HFFc6 (cell line): ENCODE measurements around the gene FKBP3. TPM values are rescaled to one million over a fixed set of nuclear protein-coding genes. Genes with fewer than 3 reads are reported as not detected.
A peak's percentile ranks its signal among the peaks of the same experiment; 100 is the strongest.

ENCODE experiments used
- DNase-seq: peaks from one replicate; pipeline ENCODE4 v3.0.0-alpha.2; 2018
- H3K27ac Mint-ChIP-seq: 2 replicates; pipeline ENCODE4 v1.8.0; 2020; ENCODE audit warnings: mild to moderate bottlenecking, mixed read lengths
- H3K27me3 Mint-ChIP-seq: 2 replicates; pipeline ENCODE4 v1.8.0; 2021; ENCODE audit warnings: mild to moderate bottlenecking, moderate library complexity, mixed read lengths; ENCODE audit not compliant: insufficient read depth
- H3K36me3 Mint-ChIP-seq: 2 replicates; pipeline ENCODE4 v1.8.0; 2021; ENCODE audit warnings: low read depth, mixed read lengths
- H3K4me1 Mint-ChIP-seq: 2 replicates; pipeline ENCODE4 v1.8.0; 2020; ENCODE audit warnings: low read depth, mixed read lengths
- H3K4me3 Mint-ChIP-seq: 2 replicates; pipeline ENCODE4 v1.8.0; 2020; ENCODE audit warnings: mild to moderate bottlenecking, moderate library complexity, mixed read lengths
- H3K9me3 Mint-ChIP-seq: 2 replicates; pipeline ENCODE4 v1.8.0; 2020; ENCODE audit warnings: mild to moderate bottlenecking, mixed read lengths
- total RNA-seq, 6 experiments: library from RNA; stranded (reverse); fragmentation: NEBNext Ultra II Directional; extraction: Animal tissue kit (Norgen Biotek cat#: 25700); gene quantifications; 2 replicates in 1 of 6; 3 replicates in 5 of 6; pipeline ENCODE4 v1.2.3, GENCODE V29; 2021
- TF ChIP-seq, protein P1 (sequence below): fragments of 200-600 bp; sonication (generic); IDR thresholded peaks from 2 replicates; pipeline ENCODE4 v1.5.0; 2021; ENCODE audit warnings: antibody characterized with exemption, mild to moderate bottlenecking

FKBP3 gene
- total RNA-seq, 6 experiments from 2014 or later, result 75.6 to 89.0 (median 79.5) TPM

DNA sequence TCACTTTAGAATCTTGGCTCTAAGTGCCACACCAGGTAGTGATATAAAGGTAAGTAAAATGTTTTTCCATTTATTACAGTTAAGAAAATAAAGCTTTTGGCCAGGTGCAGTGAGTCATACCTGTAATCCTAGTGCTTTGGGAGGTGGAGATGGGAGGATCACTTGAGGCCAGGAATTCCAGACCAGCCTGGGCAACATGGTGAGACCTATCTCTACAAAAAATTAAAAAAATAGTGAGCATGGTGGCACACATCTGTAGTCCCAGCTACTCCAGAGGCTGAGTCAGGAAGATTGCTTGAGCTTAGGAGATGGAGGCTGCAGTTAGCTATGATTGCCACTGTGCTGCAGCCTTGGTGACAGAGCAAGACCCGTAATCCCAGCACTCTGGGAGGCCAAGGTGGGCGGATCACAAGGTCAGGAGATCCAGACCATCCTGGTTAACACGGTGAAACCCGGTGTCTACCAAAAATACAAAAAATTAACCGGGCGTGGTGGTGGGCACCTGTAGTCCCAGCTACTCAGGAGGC is 6.4 kb upstream of the FKBP3 start:
- peaks cover 7% of the 10 kb centered on the region; the same call in 1 of the 2 replicates for H3K36me3 Mint-ChIP-seq
- H3K27me3 Mint-ChIP-seq, result no peaks in the 10 kb centered on the region; the same call in 1 of the 2 replicates
- peaks cover 21% of the 10 kb centered on the region for H3K4me1 Mint-ChIP-seq
- TF ChIP-seq, protein P1, sequence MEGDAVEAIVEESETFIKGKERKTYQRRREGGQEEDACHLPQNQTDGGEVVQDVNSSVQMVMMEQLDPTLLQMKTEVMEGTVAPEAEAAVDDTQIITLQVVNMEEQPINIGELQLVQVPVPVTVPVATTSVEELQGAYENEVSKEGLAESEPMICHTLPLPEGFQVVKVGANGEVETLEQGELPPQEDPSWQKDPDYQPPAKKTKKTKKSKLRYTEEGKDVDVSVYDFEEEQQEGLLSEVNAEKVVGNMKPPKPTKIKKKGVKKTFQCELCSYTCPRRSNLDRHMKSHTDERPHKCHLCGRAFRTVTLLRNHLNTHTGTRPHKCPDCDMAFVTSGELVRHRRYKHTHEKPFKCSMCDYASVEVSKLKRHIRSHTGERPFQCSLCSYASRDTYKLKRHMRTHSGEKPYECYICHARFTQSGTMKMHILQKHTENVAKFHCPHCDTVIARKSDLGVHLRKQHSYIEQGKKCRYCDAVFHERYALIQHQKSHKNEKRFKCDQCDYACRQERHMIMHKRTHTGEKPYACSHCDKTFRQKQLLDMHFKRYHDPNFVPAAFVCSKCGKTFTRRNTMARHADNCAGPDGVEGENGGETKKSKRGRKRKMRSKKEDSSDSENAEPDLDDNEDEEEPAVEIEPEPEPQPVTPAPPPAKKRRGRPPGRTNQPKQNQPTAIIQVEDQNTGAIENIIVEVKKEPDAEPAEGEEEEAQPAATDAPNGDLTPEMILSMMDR, result no peak
- no peaks in the 10 kb centered on the region for H3K9me3 Mint-ChIP-seq
- H3K27ac Mint-ChIP-seq, result no peak overlapping the region
- DNase-seq, result no peak
- no peak overlapping the region for H3K4me3 Mint-ChIP-seq

DNA sequence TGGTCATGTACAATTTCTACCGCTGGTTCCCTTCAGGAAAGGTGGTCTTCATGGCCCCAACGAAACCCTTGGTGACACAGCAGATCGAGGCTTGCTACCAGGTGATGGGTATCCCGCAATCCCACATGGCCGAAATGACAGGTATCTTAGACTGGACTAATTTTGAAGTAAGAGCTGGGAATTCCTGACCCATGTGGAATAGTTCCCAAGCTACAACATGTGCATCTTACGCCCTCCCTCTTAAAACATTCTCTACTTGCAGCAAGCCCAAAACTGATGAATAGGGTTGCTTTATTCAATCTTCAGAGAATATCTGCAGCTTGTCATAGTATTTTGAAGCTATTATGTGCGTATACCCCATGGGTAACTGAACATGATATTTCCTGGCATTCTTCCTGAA is 2.1 kb upstream of the FKBP3 start:
- TF ChIP-seq, protein P1, result no peak
- Mint-ChIP-seq H3K27ac (peak overlapping the region; percentile 91), H3K9me3 (no peaks in the 10 kb centered on the region), H3K4me3 (peak overlapping the region; percentile 98), H3K27me3 (0 out of 2 replicates have a peak, but pooled peaks cover 2% of the 10 kb centered on the region), H3K4me1 (peaks cover 26% of the 10 kb centered on the region), H3K36me3 (peaks cover 8% of the 10 kb centered on the region)
- no peak for DNase-seq

- peak; percentile 97 for DNase-seq
- H3K4me1 Mint-ChIP-seq, result peaks cover 30% of the 10 kb centered on the region
- peak within 1 kb of the TSS; percentile 98 for H3K4me3 Mint-ChIP-seq
- H3K27ac Mint-ChIP-seq, result peak within 1 kb of the TSS; percentile 91
- peaks cover 8% of the 10 kb centered on the region for H3K36me3 Mint-ChIP-seq
- no peaks in the 10 kb centered on the region for H3K9me3 Mint-ChIP-seq
- 0 out of 2 replicates have a peak, but pooled peaks cover 2% of the 10 kb centered on the region for H3K27me3 Mint-ChIP-seq
- TF ChIP-seq, protein P1, result no peak
These were observed 1.5 kb upstream of the FKBP3 start, which contains the start of gene FANCM for GRCh38 chr14:45135659-45136395. Gene FANCM (plus strand): TSS chr14:45135930. CDS start chr14:45136032, 102 bp downstream.

DNA sequence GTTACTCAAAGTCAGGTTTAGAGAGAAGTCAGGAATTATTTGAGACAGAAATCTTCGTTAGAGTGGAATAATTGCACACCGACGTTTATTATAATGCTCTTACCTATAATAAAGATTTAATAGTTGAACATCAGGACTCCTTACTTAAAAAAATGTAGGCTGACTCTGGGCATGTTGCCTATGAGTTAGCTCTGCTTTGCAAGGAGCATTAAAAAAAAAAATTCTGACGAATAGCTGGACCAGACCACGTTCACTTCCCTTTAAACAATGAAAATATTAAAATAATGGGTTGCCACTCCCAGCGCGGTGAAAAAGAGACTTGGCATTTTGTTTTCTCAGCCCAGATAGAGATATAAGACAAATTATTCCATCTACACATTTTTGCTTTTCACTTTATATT is 875 bp upstream of the FKBP3 start:
- H3K27me3 Mint-ChIP-seq, result 0 out of 2 replicates have a peak, but pooled peaks cover 2% of the 10 kb centered on the region
- H3K27ac Mint-ChIP-seq, result peak overlapping the region; percentile 91
- peaks cover 8% of the 10 kb centered on the region for H3K36me3 Mint-ChIP-seq
- DNase-seq, result peak; percentile 36
- peaks cover 33% of the 10 kb centered on the region for H3K4me1 Mint-ChIP-seq
- no peaks in the 10 kb centered on the region for H3K9me3 Mint-ChIP-seq
- H3K4me3 Mint-ChIP-seq, result peak overlapping the region; percentile 98
- TF ChIP-seq, protein P1, result no peak

DNA sequence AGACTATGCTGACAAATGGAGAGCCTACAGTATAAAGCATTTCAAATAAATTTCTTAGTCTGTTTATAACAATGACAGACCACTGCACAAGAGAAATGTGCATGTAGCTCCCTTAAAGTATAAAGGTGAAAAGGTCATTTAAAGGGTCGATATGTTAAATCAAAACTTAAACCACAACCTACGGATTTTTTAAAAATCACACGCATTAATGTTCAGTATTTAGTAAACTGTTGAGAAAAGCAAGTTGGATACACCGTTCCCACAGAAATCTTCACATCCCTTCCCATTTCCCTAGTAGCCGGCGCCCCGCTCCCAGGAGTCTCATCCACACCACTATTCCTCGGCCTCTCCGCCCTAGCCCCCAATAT is 614 bp downstream of the FKBP3 start:
- H3K4me3 Mint-ChIP-seq, result peak overlapping the region; percentile 98
- peaks cover 26% of the 10 kb centered on the region for H3K4me1 Mint-ChIP-seq
- H3K9me3 Mint-ChIP-seq, result no peaks in the 10 kb centered on the region
- no peak for DNase-seq
- TF ChIP-seq, protein P1, result no peak
- H3K27me3 Mint-ChIP-seq, result 0 out of 2 replicates have a peak, but pooled peaks cover 2% of the 10 kb centered on the region
- H3K36me3 Mint-ChIP-seq, result peaks cover 8% of the 10 kb centered on the region
- peak overlapping the region; percentile 91 for H3K27ac Mint-ChIP-seq
